SK-N-DZ (cell line): Measurements from ENCODE around the gene KCNQ2.

Source experiments
- DNase-seq: peaks from one replicate; pipeline ENCODE4 v3.0.0-alpha.2; 2015; ENCODE audit warnings: low spot score

Gene KCNQ2

GRCh38 chr20:63370618-63371187 lies 101.8 kb downstream of the KCNQ2 start:
- no peak for DNase-seq

GRCh38 chr20:63369724-63370617 lies 102.5 kb downstream of the KCNQ2 start:
- DNase-seq = no peak

GRCh38 chr20:63369024-63369530 lies 103.4 kb downstream of the KCNQ2 start:
- no peak for DNase-seq

GRCh38 chr20:63368151-63368550 lies 104.3 kb downstream of the KCNQ2 start:
- no peak for DNase-seq

GRCh38 chr20:63367446-63368055 lies 104.9 kb downstream of the KCNQ2 start:
- no peak for DNase-seq

GRCh38 chr20:63366390-63367365 lies 105.8 kb downstream of the KCNQ2 start:
- DNase-seq = peak; percentile 56

- DNase-seq = no peak
These were observed 106.7 kb downstream of the KCNQ2 start for GRCh38 chr20:63365601-63366389.

- DNase-seq = no peak
These were observed 107.5 kb downstream of the KCNQ2 start for GRCh38 chr20:63364801-63365585.

- DNase-seq = no peak
These were observed 108.4 kb downstream of the KCNQ2 start for GRCh38 chr20:63363981-63364561.

- no peak for DNase-seq
These were observed 109.2 kb downstream of the KCNQ2 start for GRCh38 chr20:63363013-63363957.

GRCh38 chr20:63362436-63363009 lies 109.9 kb downstream of the KCNQ2 start:
- DNase-seq = no peak

- DNase-seq = no peak
These were observed 110.7 kb downstream of the KCNQ2 start for GRCh38 chr20:63361519-63362435.

- DNase-seq = no peak
These were observed 111.5 kb downstream of the KCNQ2 start, which contains the start of gene CHRNA4 for GRCh38 chr20:63360850-63361518. CHRNA4 (minus strand) TSS chr20:63361349; CDS start chr20:63361165, 184 bp downstream.

- no peak for DNase-seq
These were observed 112.3 kb downstream of the KCNQ2 start for GRCh38 chr20:63359937-63360849.
